Transverse colon (tissue), 4 donors: ENCODE results near the gene SEPTIN6.

Experiments
- CTCF ChIP-seq, 5 experiments: fragments of 200-600 bp in 3 of 5; fragments of 450-650 bp in 2 of 5; sonication (generic) in 3 of 5; IDR thresholded peaks; 1 replicate in 2 of 5; 2 replicates in 3 of 5; pipeline ENCODE4 v1.5.1; 2016 to 2017; ENCODE audit warnings: antibody characterized with exemption in 5 of 5, inconsistent platforms in 3 of 5, mild to moderate bottlenecking in 2 of 5, moderate library complexity in 1 of 5
- POLR2AphosphoS5 ChIP-seq, 3 donors: sonication (generic); formaldehyde crosslinking; IDR thresholded peaks; one replicate each; pipeline ENCODE4 v1.6.1; 2016; ENCODE audit warnings: antibody characterized with exemption in 3 of 3

DNA sequence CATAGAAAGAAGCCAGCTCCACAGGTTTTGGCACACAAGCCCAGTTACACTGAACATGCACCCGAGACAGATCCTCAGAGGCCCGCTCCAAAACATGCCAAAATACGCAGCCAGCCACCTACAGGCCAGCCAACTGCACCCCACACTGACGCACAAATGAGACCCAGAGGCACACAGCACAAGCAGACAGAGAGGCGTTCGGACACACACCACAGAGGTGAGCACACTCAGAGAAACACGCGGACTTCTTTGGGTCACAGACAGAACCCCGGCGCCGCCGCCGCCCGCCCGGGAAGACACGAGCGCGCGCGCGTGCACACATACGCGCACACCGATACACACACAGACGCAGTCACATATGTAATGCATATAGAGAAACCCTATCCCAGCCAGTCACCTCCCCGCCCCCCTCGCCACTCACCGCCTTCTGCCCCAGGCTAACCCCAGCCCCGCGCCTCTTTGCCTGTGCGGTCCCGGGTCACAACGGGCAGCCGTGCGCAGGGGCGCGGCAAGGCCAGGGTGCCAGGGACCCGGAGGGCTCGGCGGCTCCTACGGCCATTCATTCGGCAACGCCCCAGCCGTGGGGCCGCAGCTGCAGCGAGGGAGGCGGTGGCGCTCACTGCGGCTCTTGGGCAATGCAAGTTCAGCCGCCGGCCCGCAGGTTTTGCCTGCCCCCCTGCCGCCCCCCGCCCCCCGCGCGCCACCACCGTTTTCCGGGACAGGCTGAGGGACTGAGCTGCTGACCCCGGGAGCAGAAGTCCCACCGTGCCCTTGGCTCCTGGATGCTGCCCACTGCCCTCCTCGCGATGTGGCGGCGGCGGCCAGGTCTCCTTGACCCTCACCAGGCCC lies 553 bp downstream of the SEPTIN6 start:
- TF ChIP-seq CTCF (IDR thresholded peaks at IDR 0.05) (no peak), POLR2AphosphoS5 (IDR thresholded peaks at IDR 0.05) (peak; percentile 9 to 23 (median 18))
